Measurements from ENCODE around the gene TMC6. TPM values are rescaled to one million over a fixed set of nuclear protein-coding genes. Genes with fewer than 3 reads are reported as not detected.

The TMC6 gene
- total and polyA plus RNA-seq, 2 of the 13 experiments (the other 11 are each of a cell fraction or from before 2014, with no cell fraction given) = 48.4 to 99.1 TPM

- peak; percentile 69; the same call in 1 of the 2 replicates for TF ChIP-seq ZSCAN31 (CRISPR knock-in tag; IDR thresholded peaks at IDR 0.05; ENCODE audit: low read depth)
- TF ChIP-seq NFE2L2 (IDR thresholded peaks at IDR 0.05; ENCODE audit: low read length) = no peak
- peak; percentile 74; the same call in 1 of the 2 replicates for TF ChIP-seq KDM4B (CRISPR knock-in tag; IDR thresholded peaks at IDR 0.05)
- peak; percentile 59; the same call in 1 of the 2 replicates for TF ChIP-seq HNF4G (IDR thresholded peaks at IDR 0.05; ENCODE audit: borderline replicate concordance, low read depth, low read length)
- TF ChIP-seq HNF4G (CRISPR knock-in tag; IDR thresholded peaks at IDR 0.05; ENCODE audit: borderline replicate concordance, low read depth) = peak; percentile 24; the same call in 1 of the 2 replicates
- no peak for TF ChIP-seq ATF3 (CRISPR knock-in tag; IDR thresholded peaks at IDR 0.05)
- TF ChIP-seq DMAP1 (CRISPR knock-in tag; IDR thresholded peaks at IDR 0.05) = peak; percentile 84
- TF ChIP-seq, protein P1, sequence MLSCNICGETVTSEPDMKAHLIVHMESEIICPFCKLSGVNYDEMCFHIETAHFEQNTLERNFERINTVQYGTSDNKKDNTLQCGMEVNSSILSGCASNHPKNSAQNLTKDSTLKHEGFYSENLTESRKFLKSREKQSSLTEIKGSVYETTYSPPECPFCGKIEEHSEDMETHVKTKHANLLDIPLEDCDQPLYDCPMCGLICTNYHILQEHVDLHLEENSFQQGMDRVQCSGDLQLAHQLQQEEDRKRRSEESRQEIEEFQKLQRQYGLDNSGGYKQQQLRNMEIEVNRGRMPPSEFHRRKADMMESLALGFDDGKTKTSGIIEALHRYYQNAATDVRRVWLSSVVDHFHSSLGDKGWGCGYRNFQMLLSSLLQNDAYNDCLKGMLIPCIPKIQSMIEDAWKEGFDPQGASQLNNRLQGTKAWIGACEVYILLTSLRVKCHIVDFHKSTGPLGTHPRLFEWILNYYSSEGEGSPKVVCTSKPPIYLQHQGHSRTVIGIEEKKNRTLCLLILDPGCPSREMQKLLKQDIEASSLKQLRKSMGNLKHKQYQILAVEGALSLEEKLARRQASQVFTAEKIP (CRISPR knock-in tag; IDR thresholded peaks at IDR 0.05; ENCODE audit: borderline replicate concordance) = no peak
- TF ChIP-seq ZNF589 (CRISPR knock-in tag; conservative IDR thresholded peaks at IDR 0.05) = 0 out of 2 replicates have a peak, but pooled peaks have one; percentile 37
- TF ChIP-seq, protein P2, sequence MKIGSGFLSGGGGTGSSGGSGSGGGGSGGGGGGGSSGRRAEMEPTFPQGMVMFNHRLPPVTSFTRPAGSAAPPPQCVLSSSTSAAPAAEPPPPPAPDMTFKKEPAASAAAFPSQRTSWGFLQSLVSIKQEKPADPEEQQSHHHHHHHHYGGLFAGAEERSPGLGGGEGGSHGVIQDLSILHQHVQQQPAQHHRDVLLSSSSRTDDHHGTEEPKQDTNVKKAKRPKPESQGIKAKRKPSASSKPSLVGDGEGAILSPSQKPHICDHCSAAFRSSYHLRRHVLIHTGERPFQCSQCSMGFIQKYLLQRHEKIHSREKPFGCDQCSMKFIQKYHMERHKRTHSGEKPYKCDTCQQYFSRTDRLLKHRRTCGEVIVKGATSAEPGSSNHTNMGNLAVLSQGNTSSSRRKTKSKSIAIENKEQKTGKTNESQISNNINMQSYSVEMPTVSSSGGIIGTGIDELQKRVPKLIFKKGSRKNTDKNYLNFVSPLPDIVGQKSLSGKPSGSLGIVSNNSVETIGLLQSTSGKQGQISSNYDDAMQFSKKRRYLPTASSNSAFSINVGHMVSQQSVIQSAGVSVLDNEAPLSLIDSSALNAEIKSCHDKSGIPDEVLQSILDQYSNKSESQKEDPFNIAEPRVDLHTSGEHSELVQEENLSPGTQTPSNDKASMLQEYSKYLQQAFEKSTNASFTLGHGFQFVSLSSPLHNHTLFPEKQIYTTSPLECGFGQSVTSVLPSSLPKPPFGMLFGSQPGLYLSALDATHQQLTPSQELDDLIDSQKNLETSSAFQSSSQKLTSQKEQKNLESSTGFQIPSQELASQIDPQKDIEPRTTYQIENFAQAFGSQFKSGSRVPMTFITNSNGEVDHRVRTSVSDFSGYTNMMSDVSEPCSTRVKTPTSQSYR (CRISPR knock-in tag; IDR thresholded peaks at IDR 0.05; ENCODE audit: borderline replicate concordance) = peak; percentile 95
- TF ChIP-seq FOSL1 (CRISPR knock-in tag; IDR thresholded peaks at IDR 0.05; ENCODE audit: borderline replicate concordance) = no peak; the same call in 1 of the 2 replicates
- peak; percentile 56 for TF ChIP-seq AGO1 (IDR thresholded peaks at IDR 0.05; ENCODE audit: low read depth, low read length, poor library complexity, severe bottlenecking)
- peak; percentile 39 for TF ChIP-seq ESRRA (CRISPR knock-in tag; IDR thresholded peaks at IDR 0.05; ENCODE audit: low read depth)
- TF ChIP-seq ZKSCAN8 (CRISPR knock-in tag; IDR thresholded peaks at IDR 0.05; ENCODE audit: borderline replicate concordance) = no peak
- 0 out of 2 replicates have a peak, but pooled peaks have one; percentile 31 for TF ChIP-seq MEF2D (CRISPR knock-in tag; IDR thresholded peaks at IDR 0.05)
- no peak for TF ChIP-seq ZNF44 (CRISPR knock-in tag; IDR thresholded peaks at IDR 0.05)
- 0 out of 2 replicates have a peak, but pooled peaks have one; percentile 14 for TF ChIP-seq PRDM10 (CRISPR knock-in tag; IDR thresholded peaks at IDR 0.05; ENCODE audit: low read depth)
- no peak; the same call in 1 of the 2 replicates for TF ChIP-seq ZNF552 (CRISPR knock-in tag; IDR thresholded peaks at IDR 0.05; ENCODE audit: borderline replicate concordance)
- no peak for TF ChIP-seq ZFP1 (CRISPR knock-in tag; IDR thresholded peaks at IDR 0.05)
These were observed 1.2 kb downstream of the TMC6 start (continued) for GRCh38 chr17:78127239-78127887.

Measured in HepG2 (cell line).